ENCODE measurements around the gene STX1B. TPM values are rescaled to one million over a fixed set of nuclear protein-coding genes. Genes with fewer than 3 reads are reported as not detected.
A peak's percentile ranks its signal among the peaks of the same experiment; 100 is the strongest.

STX1B gene
- total RNA-seq, 1 experiment from 2014 or later: not detected

DNA sequence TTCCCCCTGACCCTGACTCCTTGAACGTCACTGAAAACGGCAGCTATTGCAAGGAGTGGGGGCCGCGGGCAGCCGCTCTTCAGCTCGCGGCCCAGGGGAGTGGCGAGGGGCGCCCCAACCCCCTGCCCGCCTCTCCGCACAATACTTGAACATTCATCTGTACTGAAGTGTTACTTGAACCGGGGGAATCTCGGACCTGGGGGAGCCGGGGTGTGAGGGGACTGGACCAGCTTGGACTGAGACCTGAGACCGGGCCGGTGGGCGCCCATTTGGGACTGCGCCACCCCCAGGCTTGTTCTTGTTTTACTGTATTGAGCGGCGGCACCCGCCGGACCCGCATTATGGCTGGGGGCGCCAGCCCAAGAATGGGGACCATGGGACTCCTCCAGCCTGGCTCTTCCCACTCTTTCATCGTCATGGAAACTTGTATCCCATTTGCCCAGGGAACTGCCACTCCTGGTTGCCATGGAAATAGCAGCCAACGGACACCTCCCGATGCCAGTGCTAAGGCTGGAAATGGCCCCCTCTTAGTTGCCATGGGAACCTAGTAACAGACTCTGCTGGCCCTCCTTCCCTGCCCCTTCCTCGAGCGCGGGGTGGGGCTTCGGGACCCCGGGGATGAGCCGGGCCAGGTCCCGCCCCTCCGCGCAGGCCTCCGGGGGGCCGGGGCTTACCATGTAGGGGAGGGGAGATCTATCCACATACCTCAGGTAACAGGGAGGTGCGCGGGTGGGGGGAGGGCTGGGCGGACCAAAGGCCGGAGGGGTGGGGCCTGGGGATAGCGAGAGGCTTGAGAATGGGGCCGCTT, 62.4 kb downstream of the STX1B start:
- in situ Hi-C loops (cut with HindIII; ENCODE audit: low pct_unique_long_range_greater_than_20kb, low sequenced_read_pairs): loop anchor here (25.0 kb wide), 1 partner anchor 186 kb away; the partner anchor contains the start of genes CFAP119 and RNF40
- DNase-seq (ENCODE audit: low read depth): peak; percentile 100

DNA sequence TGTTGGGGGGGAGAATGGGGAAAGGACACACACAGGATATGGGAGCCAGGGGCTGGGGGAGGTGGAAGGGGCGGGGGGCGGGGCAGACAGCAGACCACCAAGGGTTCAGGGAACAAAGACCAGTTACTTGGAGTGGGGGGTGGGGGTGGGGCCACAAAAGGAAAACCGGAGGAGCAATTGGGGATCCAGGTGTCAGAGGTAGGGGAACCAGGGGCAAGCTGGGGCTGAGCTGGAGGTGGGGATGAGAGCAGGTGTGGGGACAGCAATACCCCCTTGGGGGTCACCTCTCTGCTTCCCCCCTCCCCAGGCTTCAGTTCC, 62.9 kb downstream of the STX1B start:
- in situ Hi-C loops (cut with HindIII; ENCODE audit: low pct_unique_long_range_greater_than_20kb, low sequenced_read_pairs): loop anchor here (25.0 kb wide), 1 partner anchor 185 kb away; the partner anchor contains the start of genes CFAP119 and RNF40
- DNase-seq (ENCODE audit: low read depth): no peak

DNA sequence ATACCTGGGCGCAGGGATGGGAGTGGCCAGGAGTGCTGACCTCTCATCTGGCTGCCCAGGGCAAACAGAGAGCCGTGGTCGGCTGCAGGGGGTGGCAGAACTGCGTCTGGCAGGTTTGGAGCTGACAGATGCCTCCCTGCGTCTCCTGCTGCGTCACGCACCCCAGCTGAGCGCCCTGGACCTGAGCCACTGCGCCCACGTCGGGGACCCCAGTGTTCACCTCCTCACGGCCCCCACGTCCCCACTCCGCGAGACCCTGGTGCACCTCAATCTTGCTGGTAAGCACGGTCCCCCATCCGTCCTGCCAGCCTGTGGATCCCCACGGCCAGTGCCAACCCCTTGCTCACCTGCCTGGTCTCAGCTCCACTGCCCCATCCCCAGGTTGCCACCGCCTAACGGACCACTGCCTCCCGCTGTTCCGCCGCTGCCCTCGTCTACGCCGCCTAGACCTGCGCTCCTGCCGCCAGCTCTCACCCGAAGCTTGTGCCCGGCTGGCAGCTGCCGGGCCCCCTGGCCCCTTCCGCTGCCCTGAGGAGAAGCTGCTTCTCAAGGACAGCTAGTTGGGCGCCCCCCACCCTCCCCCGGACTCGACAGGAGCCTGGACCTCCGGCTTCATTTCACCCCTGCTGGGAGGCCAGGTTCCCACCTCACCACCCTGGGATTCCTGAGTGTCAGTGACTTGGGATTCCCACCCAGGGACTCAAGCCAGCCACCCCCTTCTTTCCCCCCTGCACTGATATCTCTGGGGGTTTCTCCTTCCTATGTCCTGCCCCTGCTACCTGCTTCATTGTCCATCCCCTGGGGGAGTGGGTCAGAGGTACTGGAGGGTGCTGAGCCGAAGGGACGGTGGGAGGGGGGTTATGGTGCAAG, 63.5 kb downstream of the STX1B start:
- in situ Hi-C loops (cut with HindIII; ENCODE audit: low pct_unique_long_range_greater_than_20kb, low sequenced_read_pairs): loop anchor here (25.0 kb wide), 1 partner anchor 185 kb away; the partner anchor contains the start of genes CFAP119 and RNF40

GRCh38 chr16:30944352-30944751, 66.1 kb downstream of the STX1B start:
- in situ Hi-C loops (cut with HindIII; ENCODE audit: low pct_unique_long_range_greater_than_20kb, low sequenced_read_pairs): loop anchor here (25.0 kb wide), 1 partner anchor 182 kb away; the partner anchor contains the start of genes CFAP119 and RNF40
- no peak for DNase-seq (ENCODE audit: low read depth)

More for the DNA sequence above, 63.5 kb downstream of the STX1B start:
- no peak for DNase-seq (ENCODE audit: low read depth)

- in situ Hi-C loops (cut with HindIII; ENCODE audit: low pct_unique_long_range_greater_than_20kb, low sequenced_read_pairs): loop anchor here (25.0 kb wide), 1 partner anchor 180 kb away; the partner anchor contains the start of genes CFAP119 and RNF40
- DNase-seq (ENCODE audit: low read depth): no peak
Observed at GRCh38 chr16:30942426-30942806, 68.0 kb downstream of the STX1B start.

DNA sequence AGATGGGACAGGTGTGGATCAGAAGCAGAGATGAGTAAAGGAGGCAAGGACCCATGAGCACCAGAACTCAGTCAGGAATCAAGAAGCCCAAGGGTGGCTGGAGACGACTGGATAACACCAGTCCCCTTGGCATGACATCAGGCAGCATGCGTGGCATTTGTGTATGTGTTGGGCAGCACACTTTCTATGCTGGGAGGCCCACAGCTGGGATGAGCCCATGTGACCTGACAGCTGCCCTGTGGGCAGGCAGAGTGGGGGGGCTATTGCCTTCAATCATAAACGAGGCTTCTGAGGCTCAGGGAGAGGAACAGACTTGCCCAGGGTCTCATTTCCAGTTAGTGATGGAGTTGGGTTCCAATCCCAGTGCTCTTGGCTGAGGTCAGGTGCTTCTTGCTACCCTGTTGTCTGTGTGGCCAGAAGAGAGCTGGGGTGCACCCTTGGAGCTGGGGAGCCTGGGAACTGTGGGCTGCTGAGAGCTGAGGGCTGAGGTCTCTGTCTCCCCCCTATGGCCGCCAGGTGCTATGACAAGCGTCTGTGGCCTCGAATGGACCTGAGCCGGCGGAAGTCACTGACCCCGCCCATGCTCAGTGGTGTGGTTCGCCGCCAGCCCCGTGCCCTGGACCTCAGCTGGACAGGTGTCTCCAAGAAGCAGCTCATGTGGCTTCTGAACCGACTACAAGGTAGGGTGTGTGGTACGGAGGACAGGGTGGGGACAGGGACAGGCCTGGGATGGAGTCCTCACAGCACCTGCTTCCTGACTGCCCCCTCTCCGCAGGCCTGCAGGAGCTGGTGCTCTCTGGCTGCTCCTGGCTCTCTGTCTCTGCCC, 68.6 kb downstream of the STX1B start:
- in situ Hi-C loops (cut with HindIII; ENCODE audit: low pct_unique_long_range_greater_than_20kb, low sequenced_read_pairs): loop anchor here (25.0 kb wide), 1 partner anchor 180 kb away; the partner anchor contains the start of genes CFAP119 and RNF40

DNA sequence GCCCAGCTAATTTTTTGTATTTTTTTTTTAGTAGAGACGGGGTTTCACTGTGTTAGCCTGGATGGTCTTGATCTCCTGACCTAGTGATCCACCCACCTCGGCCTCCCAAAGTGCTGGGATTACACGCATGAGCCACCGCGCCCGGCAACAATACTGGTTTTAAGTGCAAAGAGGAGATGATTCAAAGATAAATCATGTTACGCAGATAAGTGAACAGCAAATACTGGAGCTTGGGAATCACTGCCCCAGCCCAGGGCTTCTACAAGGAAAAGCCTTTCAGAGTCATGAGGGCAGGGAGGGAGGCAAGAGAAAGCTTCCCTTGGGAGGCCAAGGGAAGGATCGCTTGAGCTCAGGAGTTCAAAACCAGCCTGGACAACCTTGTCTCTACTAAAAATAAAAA, 70.9 kb downstream of the STX1B start:
- in situ Hi-C loops (cut with HindIII; ENCODE audit: low pct_unique_long_range_greater_than_20kb, low sequenced_read_pairs): loop anchor here (25.0 kb wide), 1 partner anchor 177 kb away; the partner anchor contains the start of genes CFAP119 and RNF40
- peak; percentile 77 for DNase-seq (ENCODE audit: low read depth)

More for the DNA sequence above, 68.6 kb downstream of the STX1B start:
- DNase-seq (ENCODE audit: low read depth): peak; percentile 85

Other genes starting within 250 kb of the STX1B start
- gene CFAP119, start 248.6 kb downstream of the STX1B start, total RNA-seq (2014; rRNA removed; shearing (Covaris generic); ENCODE audit: low replicate concordance): 7.2 and 12.3 TPM in 2 replicates
- gene RNF40, start 248.3 kb downstream of the STX1B start, total RNA-seq (2014; rRNA removed; shearing (Covaris generic); ENCODE audit: low replicate concordance): 107 and 110 TPM in 2 replicates
- 14.0 and 17.5 TPM in 2 replicates for gene ZNF629, start 223.4 kb downstream of the STX1B start, total RNA-seq (2014; rRNA removed; shearing (Covaris generic); ENCODE audit: low replicate concordance)
- 154 and 157 TPM in 2 replicates for gene BCL7C, start 116.6 kb downstream of the STX1B start, total RNA-seq (2014; rRNA removed; shearing (Covaris generic); ENCODE audit: low replicate concordance)
- 0.84 and 2.9 TPM in 2 replicates for gene CTF1, start 114.0 kb downstream of the STX1B start, total RNA-seq (2014; rRNA removed; shearing (Covaris generic); ENCODE audit: low replicate concordance)
- gene FBXL19, start 87.1 kb downstream of the STX1B start, total RNA-seq (2014; rRNA removed; shearing (Covaris generic); ENCODE audit: low replicate concordance): 51.9 and 58.5 TPM in 2 replicates
- gene ORAI3, start 61.6 kb downstream of the STX1B start, total RNA-seq (2014; rRNA removed; shearing (Covaris generic); ENCODE audit: low replicate concordance): 82.7 and 96.5 TPM in 2 replicates
- 0.81 and 1.2 TPM in 2 replicates for gene SETD1A, start 52.9 kb downstream of the STX1B start, total RNA-seq (2014; rRNA removed; shearing (Covaris generic); ENCODE audit: low replicate concordance)
- 73.0 and 95.3 TPM in 2 replicates for gene HSD3B7, start 25.4 kb downstream of the STX1B start, total RNA-seq (2014; rRNA removed; shearing (Covaris generic); ENCODE audit: low replicate concordance)
- gene STX4, start 22.9 kb upstream of the STX1B start, total RNA-seq (2014; rRNA removed; shearing (Covaris generic); ENCODE audit: low replicate concordance): 72.2 and 83.1 TPM in 2 replicates
- 16.1 and 18.3 TPM in 2 replicates for gene ZNF668, start 63.6 kb upstream of the STX1B start, total RNA-seq (2014; rRNA removed; shearing (Covaris generic); ENCODE audit: low replicate concordance)
- gene ZNF646, start 63.8 kb upstream of the STX1B start, total RNA-seq (2014; rRNA removed; shearing (Covaris generic); ENCODE audit: low replicate concordance): 23.9 and 24.0 TPM in 2 replicates
- 1.8 and 5.1 TPM in 2 replicates for gene PRSS53, start 78.3 kb upstream of the STX1B start, total RNA-seq (2014; rRNA removed; shearing (Covaris generic); ENCODE audit: low replicate concordance)
- gene VKORC1, start 84.2 kb upstream of the STX1B start, total RNA-seq (2014; rRNA removed; shearing (Covaris generic); ENCODE audit: low replicate concordance): 184 and 187 TPM in 2 replicates
- 68.7 and 83.0 TPM in 2 replicates for gene BCKDK, start 97.7 kb upstream of the STX1B start, total RNA-seq (2014; rRNA removed; shearing (Covaris generic); ENCODE audit: low replicate concordance)
- 102 and 108 TPM in 2 replicates for gene KAT8, start 107.0 kb upstream of the STX1B start, total RNA-seq (2014; rRNA removed; shearing (Covaris generic); ENCODE audit: low replicate concordance)
- gene PRSS8, start 125.1 kb upstream of the STX1B start, total RNA-seq (2014; rRNA removed; shearing (Covaris generic); ENCODE audit: low replicate concordance): 2.9 and 4.4 TPM in 2 replicates
- 0.17 and 10.6 TPM in 2 replicates for gene PRSS36, start 139.4 kb upstream of the STX1B start, total RNA-seq (2014; rRNA removed; shearing (Covaris generic); ENCODE audit: low replicate concordance)
- gene FUS, start 169.5 kb upstream of the STX1B start, total RNA-seq (2014; rRNA removed; shearing (Covaris generic); ENCODE audit: low replicate concordance): 15.3 and 34.6 TPM in 2 replicates
- gene PYCARD, start 192.1 kb upstream of the STX1B start, total RNA-seq (2014; rRNA removed; shearing (Covaris generic); ENCODE audit: low replicate concordance): 198 and 228 TPM in 2 replicates
- not detected in 2 replicates for gene TRIM72, start 203.5 kb upstream of the STX1B start, total RNA-seq (2014; rRNA removed; shearing (Covaris generic); ENCODE audit: low replicate concordance)
- gene PYDC1, start 206.5 kb upstream of the STX1B start, total RNA-seq (2014; rRNA removed; shearing (Covaris generic); ENCODE audit: low replicate concordance): not detected in 2 replicates
- 2.0 and 3.6 TPM in 2 replicates for gene ITGAM, start 249.3 kb upstream of the STX1B start, total RNA-seq (2014; rRNA removed; shearing (Covaris generic); ENCODE audit: low replicate concordance)